NCI-H2227 treated with DMSO at 0.1 percent for 48 hours (cell line): ENCODE measurements around the gene ZNF584.

ENCODE experiments used
- DNase-seq: peaks from one replicate; lab custom pipeline; 2025; lab: John Stamatoyannopoulos, UW

Gene ZNF584

DNA sequence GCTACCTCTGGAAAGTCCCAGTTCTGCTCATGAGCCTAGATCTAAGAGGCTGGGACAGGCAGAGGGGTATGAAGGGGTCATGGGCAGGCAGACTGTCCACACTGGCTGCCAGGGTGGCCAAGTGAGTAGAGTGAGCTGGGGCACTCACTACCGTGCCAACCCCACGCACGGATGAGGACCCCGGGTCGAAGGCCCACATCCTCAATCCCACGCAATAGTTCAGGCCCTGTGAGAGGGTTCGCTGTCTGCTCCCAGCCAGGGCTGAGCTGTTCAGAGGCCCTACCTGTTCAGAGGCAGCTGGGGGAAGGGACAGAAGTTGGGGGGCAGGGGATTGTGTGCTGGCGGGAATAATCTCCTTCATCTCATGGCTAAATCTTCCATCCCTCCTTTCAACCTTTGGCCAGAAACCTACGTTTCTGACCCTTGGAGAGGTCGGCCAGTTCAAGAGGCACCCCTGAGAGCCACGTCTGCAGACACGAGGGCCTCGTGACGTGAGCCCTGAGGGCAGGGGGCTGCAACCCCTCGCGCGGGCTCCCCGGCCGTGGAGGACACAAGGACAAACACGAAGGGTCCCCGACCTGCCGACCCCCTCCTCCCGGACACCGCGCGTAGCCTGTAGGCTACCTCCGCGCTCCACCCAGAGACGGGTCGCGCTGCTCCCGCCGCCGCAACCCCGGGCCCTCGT lies 22.4 kb upstream of the ZNF584 start:
- no peak for DNase-seq

GRCh38 chr19:58386576-58387337 lies 21.7 kb upstream of the ZNF584 start, which contains the start of gene RPS5:
RPS5 (plus strand) TSS chr19:58387269; CDS start chr19:58388138, 869 bp downstream.
- peak; percentile 100 for DNase-seq

- peak; percentile 52 for DNase-seq
Measured at GRCh38 chr19:58387338-58388174, 20.9 kb upstream of the ZNF584 start.

DNA sequence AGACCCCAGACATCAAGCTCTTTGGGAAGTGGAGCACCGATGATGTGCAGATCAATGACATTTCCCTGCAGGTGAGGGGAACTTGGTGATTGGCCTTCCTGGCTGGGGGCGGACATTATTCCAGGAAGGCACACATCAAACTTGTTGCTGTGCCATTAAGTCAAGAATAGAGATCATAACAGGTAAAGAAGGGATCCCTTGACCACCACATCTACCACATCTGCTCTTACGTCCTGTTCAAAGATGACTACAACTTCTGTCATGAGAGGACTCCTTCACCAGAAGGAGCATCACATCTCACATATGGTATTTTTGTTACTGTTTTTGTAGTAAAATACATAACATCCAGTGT lies 20.3 kb upstream of the ZNF584 start:
- DNase-seq = no peak

DNA sequence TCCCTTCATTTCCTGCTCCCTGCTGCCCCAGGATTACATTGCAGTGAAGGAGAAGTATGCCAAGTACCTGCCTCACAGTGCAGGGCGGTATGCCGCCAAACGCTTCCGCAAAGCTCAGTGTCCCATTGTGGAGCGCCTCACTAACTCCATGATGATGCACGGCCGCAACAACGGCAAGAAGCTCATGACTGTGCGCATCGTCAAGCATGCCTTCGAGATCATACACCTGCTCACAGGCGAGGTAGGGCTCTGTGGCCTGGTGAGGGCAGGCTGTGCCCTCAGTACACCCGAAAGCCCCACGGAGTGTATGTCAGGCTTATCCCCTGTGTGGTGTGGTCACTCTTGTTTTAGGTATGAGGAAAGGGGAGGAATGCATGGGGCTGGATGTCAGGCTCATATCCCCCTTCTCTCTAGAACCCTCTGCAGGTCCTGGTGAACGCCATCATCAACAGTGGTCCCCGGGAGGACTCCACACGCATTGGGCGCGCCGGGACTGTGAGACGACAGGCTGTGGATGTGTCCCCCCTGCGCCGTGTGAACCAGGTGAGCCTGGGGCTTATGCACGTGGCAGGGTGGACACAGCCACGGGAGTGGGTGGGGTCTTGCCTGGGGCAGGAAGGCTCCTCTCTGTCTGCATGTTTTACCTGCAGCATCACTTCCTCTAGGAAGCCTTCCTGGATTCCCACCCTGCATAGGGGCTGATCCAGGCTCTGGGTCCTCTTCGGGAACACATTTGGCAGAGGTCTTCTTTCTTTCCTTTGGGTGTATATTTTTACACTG lies 15.3 kb upstream of the ZNF584 start:
- DNase-seq = no peak

DNA sequence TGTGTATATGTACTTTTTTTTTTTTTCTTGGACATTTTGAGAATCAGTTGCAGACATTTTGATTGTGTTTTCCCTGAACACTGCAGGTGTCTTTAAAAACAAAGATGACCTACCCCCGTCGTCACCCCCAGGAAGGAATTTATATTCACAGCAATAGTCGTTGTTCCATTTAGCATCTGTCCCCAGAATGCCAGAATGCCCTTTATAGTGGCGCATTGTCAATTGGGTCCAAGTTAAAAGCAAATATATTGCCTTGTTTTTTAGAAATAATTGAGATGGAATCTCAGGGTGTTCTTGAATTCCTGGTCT lies 14.8 kb upstream of the ZNF584 start:
- DNase-seq = no peak

DNA sequence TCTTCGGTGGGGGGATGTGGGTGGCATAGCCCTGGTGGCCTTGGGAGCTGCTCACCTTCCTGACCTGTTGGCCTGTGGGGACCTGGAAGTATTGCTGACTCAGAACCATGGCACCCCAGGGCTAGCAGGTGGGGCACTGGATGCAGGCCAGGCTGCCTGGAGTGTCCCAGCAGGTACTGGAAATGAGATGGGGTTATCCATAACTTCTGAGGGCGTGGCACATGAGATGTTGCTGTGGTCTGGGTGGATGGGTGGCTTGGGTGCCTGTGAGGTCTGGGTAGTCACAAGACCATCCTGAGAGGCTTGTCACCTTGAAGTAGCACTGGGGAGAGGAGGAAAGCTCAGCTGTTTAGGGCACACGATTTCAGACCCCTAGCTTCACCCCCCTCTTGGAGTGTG lies 13.6 kb upstream of the ZNF584 start:
- no peak for DNase-seq

DNA sequence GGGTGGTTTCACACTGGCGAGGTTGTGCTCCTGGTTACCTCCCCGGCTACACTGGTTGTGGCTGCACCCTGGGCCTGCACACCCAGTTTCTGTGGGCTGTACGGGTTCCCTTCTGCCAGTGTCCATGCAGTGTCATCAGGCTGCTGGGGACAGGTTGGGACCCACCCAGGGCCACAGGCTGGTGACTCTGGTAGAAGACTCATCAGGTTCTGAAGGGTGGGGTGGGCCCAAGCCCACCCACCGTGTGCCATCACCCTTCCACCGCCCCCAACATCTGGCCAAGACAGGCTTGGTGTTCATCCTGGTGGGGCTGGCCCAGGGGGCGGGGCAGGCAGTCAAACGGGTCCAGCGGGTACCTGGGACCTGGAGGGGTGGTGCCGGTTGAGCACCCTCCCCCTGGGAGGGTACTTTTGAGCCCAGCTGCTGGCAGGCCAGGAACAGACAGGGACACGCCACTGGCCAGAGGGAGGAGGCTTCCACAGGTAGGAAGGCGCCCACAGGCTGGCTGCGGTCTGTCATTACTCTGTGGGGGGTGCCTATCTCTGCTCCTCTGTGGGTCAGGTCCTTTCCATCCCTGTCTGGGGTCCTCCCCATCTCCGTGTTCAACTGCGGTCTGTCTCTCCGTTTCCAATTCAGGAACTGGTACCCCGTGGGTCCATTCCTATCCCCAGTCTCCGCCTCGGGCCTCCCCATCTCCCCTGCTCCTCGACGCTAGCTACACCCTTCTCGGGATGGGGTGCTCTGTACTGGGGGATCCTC lies 13.1 kb upstream of the ZNF584 start, which contains the start of gene RNF225:
RNF225 (plus strand) TSS at position 437 of the 759 bp plus-strand sequence. CDS start 434 bp downstream, outside the sequence.
- DNase-seq = no peak

DNA sequence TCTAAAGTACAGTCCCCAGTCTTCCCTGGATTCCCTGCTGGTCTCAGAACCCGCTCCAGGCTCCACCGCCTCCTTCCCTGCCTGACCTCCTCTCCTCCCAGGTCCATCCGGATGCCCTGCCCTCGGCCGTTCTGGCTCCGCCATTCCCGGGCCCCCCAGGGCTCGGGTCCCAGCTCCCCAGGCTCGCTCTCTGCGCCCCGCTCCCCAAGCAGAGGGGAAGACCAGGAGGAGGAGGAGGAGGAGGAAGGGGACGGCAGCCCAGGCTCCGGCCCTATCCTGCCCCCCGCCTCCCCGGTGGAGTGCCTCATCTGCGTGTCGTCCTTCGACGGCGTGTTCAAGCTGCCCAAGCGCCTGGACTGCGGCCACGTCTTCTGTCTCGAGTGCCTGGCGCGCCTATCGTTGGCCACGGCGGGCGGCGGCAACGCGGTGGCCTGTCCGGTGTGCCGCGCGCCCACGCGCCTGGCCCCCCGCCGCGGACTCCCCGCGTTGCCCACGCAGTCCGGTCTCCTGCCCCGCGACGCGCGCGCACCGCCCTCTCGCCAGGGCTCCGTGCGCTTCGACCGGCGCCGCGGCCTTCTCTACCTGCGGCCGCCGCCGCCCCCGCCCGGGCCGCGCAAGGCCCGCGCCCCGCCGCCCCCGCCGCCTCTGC lies 12.3 kb upstream of the ZNF584 start:
- DNase-seq = no peak

DNA sequence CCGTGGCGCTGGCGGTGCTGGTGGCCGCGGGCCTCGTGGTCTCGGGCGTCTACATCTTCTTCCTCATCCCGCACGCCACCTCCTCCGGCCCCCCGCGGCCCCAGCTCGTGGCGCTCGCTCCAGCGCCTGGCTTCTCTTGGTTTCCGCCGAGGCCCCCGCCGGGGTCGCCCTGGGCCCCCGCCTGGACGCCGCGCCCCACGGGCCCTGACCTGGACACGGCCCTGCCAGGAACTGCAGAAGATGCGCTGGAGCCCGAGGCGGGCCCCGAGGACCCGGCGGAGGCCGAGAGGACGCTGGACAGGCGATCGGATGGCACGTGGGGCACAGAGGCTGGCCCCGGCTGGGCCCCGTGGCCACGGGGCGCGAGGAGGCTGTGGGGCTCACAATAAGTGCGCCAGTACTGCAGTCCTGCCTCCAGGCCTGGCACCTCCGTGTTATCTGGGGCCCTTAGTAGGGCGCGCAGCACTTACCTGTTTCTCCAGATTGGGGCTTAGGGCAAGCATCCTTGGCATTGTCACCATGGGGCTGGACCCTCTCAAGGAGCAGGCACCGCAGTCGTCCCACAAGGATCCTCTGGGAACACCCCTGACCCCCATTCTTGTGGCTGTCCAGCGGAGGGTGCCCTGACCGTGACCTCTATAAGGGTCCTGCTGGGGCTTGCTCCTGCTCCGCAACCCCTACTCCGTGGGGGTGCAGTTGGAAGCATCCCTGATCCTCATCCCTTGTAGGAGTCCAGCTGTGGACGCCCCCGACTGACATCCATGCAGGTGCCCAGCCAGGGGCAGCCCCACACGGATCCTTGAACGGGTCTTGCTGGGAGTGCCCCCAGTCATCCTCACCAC lies 11.5 kb upstream of the ZNF584 start:
- DNase-seq = no peak

GRCh38 chr19:58397533-58398037 lies 10.9 kb upstream of the ZNF584 start:
- DNase-seq = no peak

DNA sequence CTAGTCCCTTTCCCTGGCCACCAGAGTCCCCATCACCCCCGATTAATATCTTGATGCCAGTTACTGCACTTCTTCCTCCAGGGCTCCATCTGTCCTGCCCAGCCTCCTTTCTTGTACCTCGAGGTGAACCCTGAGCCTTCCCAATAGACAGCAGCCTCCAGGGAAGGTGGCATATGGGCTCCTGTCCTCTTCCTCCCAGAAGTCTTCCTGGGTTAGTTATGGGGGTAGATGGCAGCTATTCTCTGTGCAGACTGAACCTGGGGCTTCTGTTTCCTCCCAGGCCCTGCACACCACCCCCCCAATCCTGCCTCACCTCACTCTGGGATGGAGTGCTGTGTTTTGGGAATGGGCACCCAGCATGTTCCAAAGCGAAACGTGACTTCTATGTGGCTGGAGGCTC lies 10.4 kb upstream of the ZNF584 start:
- DNase-seq = no peak

GRCh38 chr19:58398545-58398944 lies 9.9 kb upstream of the ZNF584 start:
- no peak for DNase-seq

DNA sequence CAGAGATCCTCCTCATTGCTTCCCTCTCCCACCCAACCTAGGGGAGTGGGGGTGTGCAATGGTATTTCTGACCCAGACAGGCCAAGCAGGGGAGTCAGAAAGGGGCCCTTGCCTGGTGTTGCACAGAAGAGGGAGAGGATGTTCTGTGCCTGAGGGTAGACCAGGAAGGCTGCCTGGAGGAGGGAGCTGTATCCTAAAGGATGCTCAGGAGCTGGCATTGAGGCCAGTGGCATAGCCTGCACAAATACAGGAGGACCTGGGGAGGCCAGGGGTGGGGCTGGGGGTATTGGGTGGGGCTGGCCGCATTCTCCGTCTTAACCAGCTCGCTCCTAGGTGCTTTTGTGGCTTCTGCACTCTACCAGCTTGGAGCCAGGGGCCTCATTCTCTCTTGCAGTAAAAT lies 8.5 kb upstream of the ZNF584 start:
- no peak for DNase-seq

DNA sequence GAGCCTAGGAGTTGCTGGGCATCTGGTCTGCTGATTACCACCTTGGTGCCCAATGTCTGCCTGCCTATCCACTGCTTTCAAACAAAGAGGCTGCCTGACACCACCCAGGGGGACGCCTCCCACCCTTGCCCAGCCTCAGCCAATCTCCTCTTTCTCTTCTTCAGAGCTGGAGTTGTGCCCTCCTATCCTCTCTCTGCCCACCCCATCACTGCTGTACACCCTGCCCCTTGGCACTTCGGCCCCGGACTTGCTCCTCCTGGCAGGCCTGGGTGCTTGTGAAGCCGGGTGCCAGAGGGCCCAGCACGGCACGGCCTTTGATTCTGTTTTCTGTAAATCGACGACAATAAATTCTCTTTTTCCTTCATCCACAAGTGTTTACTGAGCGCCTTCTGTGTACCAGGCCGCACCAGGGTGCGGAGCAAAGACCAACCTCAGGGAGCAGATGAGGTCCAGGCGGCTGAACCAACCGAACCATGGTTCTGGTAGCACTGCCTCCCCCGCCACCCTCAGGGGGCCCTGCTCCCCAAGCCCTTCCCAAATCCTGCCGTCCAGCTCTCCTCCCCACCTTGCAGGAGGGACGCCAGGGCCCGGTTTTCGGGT lies 8.0 kb upstream of the ZNF584 start:
- peak; percentile 88 for DNase-seq

GRCh38 chr19:58400916-58401839 lies 7.3 kb upstream of the ZNF584 start:
- peak; percentile 100 for DNase-seq

GRCh38 chr19:58401840-58402421 lies 6.5 kb upstream of the ZNF584 start:
- no peak for DNase-seq
